Sigmoid colon (tissue), 7 donors: Measurements from ENCODE around the gene GLIPR2. TPM values are rescaled to one million over a fixed set of nuclear protein-coding genes. Genes with fewer than 3 reads are reported as not detected.
"Not testable (repeated sequence)": the region's sequence is repeated elsewhere in the genome, so short reads cannot be mapped to it uniquely, and the experiment has no call there.

Source experiments
- DNase-seq: peaks from one replicate; pipeline ENCODE4 v3.0.0-alpha.2; 2019
- H3K27ac ChIP-seq, 4 donors: fragments of 200-600 bp; sonication (generic); one replicate each; pipeline ENCODE4 v1.5.1; 2016 to 2019; ENCODE audit warnings: mild to moderate bottlenecking in 1 of 4
- H3K27me3 ChIP-seq, 3 donors: fragments of 200-600 bp; sonication (generic); one replicate each; pipeline ENCODE4 v1.5.1; 2019; ENCODE audit warnings: mild to moderate bottlenecking in 1 of 3
- H3K36me3 ChIP-seq, 4 donors: fragments of 200-600 bp; sonication (generic); one replicate each; pipeline ENCODE4 v1.5.1; 2016 to 2019
- H3K4me1 ChIP-seq, 4 donors: fragments of 200-600 bp; sonication (generic); one replicate each; pipeline ENCODE4 v1.5.1; 2017 to 2019
- H3K4me3 ChIP-seq, 4 donors: fragments of 200-600 bp; sonication (generic); one replicate each; pipeline ENCODE4 v1.5.1; 2017 to 2019; ENCODE audit warnings: mild to moderate bottlenecking in 2 of 4, moderate library complexity in 1 of 4
- H3K9me3 ChIP-seq, 4 donors: fragments of 200-600 bp in 3 of 4; sonication (generic) in 3 of 4; one replicate each; pipeline versions ENCODE4 v1.5.1 to v1.6.1; 2013 to 2019
- EP300 ChIP-seq, 4 donors: sonication (generic); formaldehyde crosslinking; IDR thresholded peaks; one replicate each; pipeline ENCODE4 v1.6.1; 2017; ENCODE audit warnings: antibody characterized with exemption in 4 of 4
- POLR2A ChIP-seq, 2 donors: fragments of 450-650 bp; IDR thresholded peaks; one replicate each; pipeline ENCODE4 v1.6.1; 2016; ENCODE audit warnings: antibody characterized with exemption in 2 of 2, mild to moderate bottlenecking in 2 of 2, moderate library complexity in 2 of 2
- POLR2AphosphoS5 ChIP-seq, 4 donors: sonication (generic); formaldehyde crosslinking; IDR thresholded peaks; one replicate each; pipeline ENCODE4 v1.6.1; 2017; ENCODE audit warnings: antibody characterized with exemption in 4 of 4
- WGBS, 2 donors: extraction: QIAGEN DNeasy Blood & Tissue Kit; methylation state at CpG; one replicate each; pipeline ENCODE4 v1.1.7; 2013; 5-methylcytosine and 5-hydroxymethylcytosine counted together
- intact Hi-C: fragments of 100-400 bp; cut with DNase I; formaldehyde crosslinking; loops from one replicate; pipeline ENCODE4 v1.15.1; 2023
- polyA plus RNA-seq, 3 donors: library from polyadenylated mRNA; stranded (reverse); fragments of 200-250 nt; gene quantifications; one replicate each; pipeline ENCODE4 v1.2.3, GENCODE V29; 2013
- total RNA-seq, 4 donors: library from RNA; depleted of rRNA; stranded (reverse); fragments of >200 nt; gene quantifications; one replicate each; pipeline ENCODE4 v1.1.0, GENCODE V29; 2016
- TF ChIP-seq, protein P1 (sequence below), 4 experiments: fragments of 450-650 bp in 3 of 4; fragments of 200-600 bp in 1 of 4; IDR thresholded peaks; one replicate each; pipeline ENCODE4 v1.5.1; 2016 to 2019; ENCODE audit warnings: antibody characterized with exemption in 4 of 4, mild to moderate bottlenecking in 3 of 4, moderate library complexity in 2 of 4
- donor health status: healthy with polysubstance abuse.
- donor health status: Bipolar disorder and iron deficiency.
- donor health status: healthy.

Gene GLIPR2
- total and polyA plus RNA-seq, 7 donors = 29.8 to 90.6 (median 57.3) TPM

DNA sequence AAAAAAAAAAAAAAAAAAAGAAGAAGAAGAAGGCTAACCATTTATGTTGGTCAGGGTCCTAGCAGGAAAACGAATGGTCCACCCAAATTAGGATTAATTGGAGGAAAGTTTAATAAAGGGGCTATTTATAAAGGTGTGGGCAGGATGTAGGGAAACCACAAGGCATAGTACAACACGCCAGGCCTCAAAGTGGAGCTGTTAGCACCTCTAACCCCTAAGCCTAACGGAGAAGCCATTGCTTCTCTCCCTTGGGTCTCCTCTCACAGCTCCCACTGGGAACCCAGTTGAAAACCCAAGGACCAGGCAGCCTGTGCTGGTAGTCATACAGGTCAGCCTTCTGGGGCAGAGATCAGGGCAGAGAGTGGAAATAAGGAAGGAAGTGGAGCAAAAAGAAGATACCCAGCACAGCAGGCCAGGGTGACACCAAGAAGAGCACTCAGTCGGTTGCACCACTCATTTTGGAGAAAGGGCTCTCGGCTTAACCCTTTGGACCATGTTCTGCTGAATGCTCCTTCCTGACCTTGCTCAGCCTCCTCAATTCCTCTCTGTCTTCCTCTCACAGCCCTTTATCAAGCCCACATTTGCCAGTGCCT lies 8.8 kb upstream of the GLIPR2 start:
- intact Hi-C loops = no loop called here

DNA sequence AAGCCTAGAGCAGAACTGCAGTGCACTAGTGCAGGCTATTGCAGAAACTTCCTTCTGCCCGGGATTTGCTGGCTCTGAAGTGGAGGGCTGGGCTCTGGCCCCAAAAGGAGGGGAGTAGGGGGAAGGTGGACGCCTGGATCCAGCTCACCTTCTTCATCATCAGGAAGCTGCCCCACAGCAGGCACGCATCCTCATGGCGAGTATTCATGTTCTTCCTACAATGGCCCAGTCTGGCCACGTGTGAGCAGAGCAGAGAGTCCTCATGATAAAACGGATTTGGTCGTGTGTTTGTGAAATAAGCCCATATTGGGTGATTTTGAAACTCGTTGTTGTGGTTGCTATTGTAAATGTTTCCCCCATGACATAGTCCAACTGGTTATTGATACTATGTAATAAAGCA lies 8.2 kb upstream of the GLIPR2 start:
- no peak for DNase-seq
- Histone ChIP-seq H3K4me1 (no peaks in the 10 kb centered on the region), H3K27me3 (no peaks in the 10 kb centered on the region), H3K36me3 (peaks cover 0 to 3% (median 0%) of the 10 kb centered on the region in 4 donors), H3K9me3 (no peaks in the 10 kb centered on the region), H3K4me3 (no peak overlapping the region), H3K27ac (peak overlapping the region in 1 of 4 donors; percentile 14)
- WGBS, 2 donors = 69 to 82% methylated on average over 8 of the region's 8 CpGs
- TF ChIP-seq POLR2AphosphoS5 (IDR thresholded peaks at IDR 0.05) (no peak), EP300 (IDR thresholded peaks at IDR 0.05) (no peak), POLR2A (IDR thresholded peaks at IDR 0.05) (no peak)
- TF ChIP-seq, protein P1, sequence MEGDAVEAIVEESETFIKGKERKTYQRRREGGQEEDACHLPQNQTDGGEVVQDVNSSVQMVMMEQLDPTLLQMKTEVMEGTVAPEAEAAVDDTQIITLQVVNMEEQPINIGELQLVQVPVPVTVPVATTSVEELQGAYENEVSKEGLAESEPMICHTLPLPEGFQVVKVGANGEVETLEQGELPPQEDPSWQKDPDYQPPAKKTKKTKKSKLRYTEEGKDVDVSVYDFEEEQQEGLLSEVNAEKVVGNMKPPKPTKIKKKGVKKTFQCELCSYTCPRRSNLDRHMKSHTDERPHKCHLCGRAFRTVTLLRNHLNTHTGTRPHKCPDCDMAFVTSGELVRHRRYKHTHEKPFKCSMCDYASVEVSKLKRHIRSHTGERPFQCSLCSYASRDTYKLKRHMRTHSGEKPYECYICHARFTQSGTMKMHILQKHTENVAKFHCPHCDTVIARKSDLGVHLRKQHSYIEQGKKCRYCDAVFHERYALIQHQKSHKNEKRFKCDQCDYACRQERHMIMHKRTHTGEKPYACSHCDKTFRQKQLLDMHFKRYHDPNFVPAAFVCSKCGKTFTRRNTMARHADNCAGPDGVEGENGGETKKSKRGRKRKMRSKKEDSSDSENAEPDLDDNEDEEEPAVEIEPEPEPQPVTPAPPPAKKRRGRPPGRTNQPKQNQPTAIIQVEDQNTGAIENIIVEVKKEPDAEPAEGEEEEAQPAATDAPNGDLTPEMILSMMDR (IDR thresholded peaks at IDR 0.05) = no peak
- intact Hi-C loops = no loop called here

More for the DNA sequence above, 8.8 kb upstream of the GLIPR2 start:
- H3K36me3 ChIP-seq = peaks cover 0 to 9% (median 3%) of the 10 kb centered on the region in 4 donors
- peak overlapping the region in 1 of 4 donors; percentile 14 for H3K27ac ChIP-seq
- no peaks in the 10 kb centered on the region for H3K27me3 ChIP-seq
- TF ChIP-seq, protein P1 (IDR thresholded peaks at IDR 0.05) = no peak
- TF ChIP-seq POLR2A (IDR thresholded peaks at IDR 0.05) (no peak), EP300 (IDR thresholded peaks at IDR 0.05) (no peak), POLR2AphosphoS5 (IDR thresholded peaks at IDR 0.05) (no peak)
- H3K4me1 ChIP-seq = no peaks in the 10 kb centered on the region
- H3K4me3 ChIP-seq = no peak overlapping the region
- no peaks in the 10 kb centered on the region for H3K9me3 ChIP-seq
- 52 to 75% methylated on average over 5 of the region's 5 CpGs for WGBS, 2 donors
- DNase-seq = no peak

DNA sequence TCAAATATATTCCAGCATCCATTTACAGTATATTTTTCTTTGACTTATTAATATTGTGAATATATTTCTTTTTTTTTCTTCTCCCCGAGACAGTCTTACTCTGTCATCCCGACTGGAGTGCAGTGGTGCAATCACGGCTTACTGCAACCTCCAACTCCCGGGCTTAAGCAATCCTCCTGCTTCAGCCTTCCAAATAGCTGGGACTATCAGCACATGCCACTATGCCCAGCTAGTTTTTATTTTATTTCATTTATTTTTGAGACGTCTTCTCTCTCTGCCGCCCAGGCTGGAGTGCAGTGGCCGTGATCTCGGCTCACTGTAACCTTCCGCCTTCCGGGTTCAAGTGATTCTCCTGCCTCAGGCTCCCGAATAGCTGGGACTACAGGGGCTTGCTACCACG lies 7.4 kb upstream of the GLIPR2 start:
- Histone ChIP-seq H3K9me3 (no peaks in the 10 kb centered on the region), H3K27me3 (no peaks in the 10 kb centered on the region), H3K36me3 (no peaks in the 10 kb centered on the region), H3K27ac (no peak overlapping the region), H3K4me3 (no peak overlapping the region), H3K4me1 (no peaks in the 10 kb centered on the region)
- no peak for DNase-seq
- WGBS, 2 donors = 95 to 96% methylated on average over 12 of the region's 12 CpGs
- TF ChIP-seq, protein P1 (IDR thresholded peaks at IDR 0.05) = no peak
- TF ChIP-seq POLR2AphosphoS5 (IDR thresholded peaks at IDR 0.05) (no peak), EP300 (IDR thresholded peaks at IDR 0.05) (no peak), POLR2A (IDR thresholded peaks at IDR 0.05) (no peak)
- intact Hi-C loops = no loop called here

DNA sequence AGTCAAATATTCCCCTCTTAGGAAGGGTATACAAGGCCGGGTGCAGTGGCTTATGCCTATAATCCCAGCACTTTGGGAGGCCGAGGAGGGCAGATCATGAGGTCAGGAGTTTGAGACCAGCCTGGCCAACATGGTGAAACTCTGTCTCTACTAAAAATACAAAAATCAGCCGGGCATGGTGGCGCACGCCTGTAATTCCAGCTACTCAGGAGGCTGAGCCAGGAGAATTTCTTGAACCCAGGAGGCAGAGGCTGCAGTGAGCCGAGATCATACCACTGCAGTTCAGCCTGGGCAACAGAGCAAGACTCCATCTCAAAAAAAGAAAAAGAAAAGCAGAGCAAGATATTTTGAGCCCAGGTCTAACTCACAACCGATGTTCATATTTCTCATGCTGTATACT lies 4.9 kb upstream of the GLIPR2 start:
- H3K9me3 ChIP-seq, H3K4me3 ChIP-seq, H3K4me1 ChIP-seq, intact Hi-C loops, H3K36me3 ChIP-seq, DNase-seq, H3K27me3 ChIP-seq: not testable (repeated sequence)
- 94 to 95% methylated on average over 7 of the region's 7 CpGs for WGBS, 2 donors
- peak overlapping the region in 2 of 4 donors; percentile 14 to 39 for H3K27ac ChIP-seq

DNA sequence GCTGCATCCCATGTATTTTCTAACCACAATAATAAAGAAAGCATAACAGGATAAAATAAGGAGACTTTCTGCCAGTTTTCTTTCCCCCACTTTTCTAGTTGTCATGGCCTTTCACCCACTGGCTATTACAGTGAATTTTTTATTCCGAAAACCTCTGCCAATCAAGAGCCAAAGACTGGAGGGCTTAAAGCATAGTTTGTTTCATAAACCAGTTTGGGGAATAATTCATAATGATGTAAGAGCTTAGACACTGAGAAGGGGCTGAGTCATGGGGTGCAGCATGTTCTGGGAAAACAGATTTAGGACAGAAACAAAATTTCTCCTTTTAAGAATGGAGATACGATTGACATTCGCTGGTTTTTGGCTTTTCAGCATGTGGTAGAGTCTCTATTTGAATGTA lies 4.4 kb upstream of the GLIPR2 start:
- H3K4me1 ChIP-seq = peaks cover 0 to 13% (median 5%) of the 10 kb centered on the region in 4 donors
- peak overlapping the region; percentile 13 to 39 (median 15) for H3K27ac ChIP-seq
- TF ChIP-seq POLR2AphosphoS5 (IDR thresholded peaks at IDR 0.05) (peak in 1 of 4 donors; percentile 24), EP300 (IDR thresholded peaks at IDR 0.05) (no peak)
- no peaks in the 10 kb centered on the region for H3K27me3 ChIP-seq
- no peaks in the 10 kb centered on the region for H3K9me3 ChIP-seq
- DNase-seq = no peak
- WGBS, 2 donors = 77 to 88% methylated on average over 3 of the region's 3 CpGs
- intact Hi-C loops = no loop called here
- H3K4me3 ChIP-seq = no peak overlapping the region
- no peaks in the 10 kb centered on the region for H3K36me3 ChIP-seq
